Left lung (tissue), 10 donors: ENCODE results near the gene CSNK2B. TPM values are rescaled to one million over a fixed set of nuclear protein-coding genes. Genes with fewer than 3 reads are reported as not detected.
A peak's percentile ranks its signal among the peaks of the same experiment; 100 is the strongest.

Experiments
- ATAC-seq: fragments of 200-7000 bp; cut with Tn5 transposase; one replicate; pipeline ENCODE4 v1.9.1; 2020; ENCODE audit warnings: moderate library complexity
- DNase-seq, 4 donors: peaks; one replicate each; pipeline ENCODE4 v3.0.0-alpha.2; 2013 to 2020
- H3K27ac ChIP-seq, 2 donors: fragments of 200-600 bp; sonication (generic) in 1 of 2; one replicate each; pipeline versions ENCODE4 v1.5.0 to v1.8.0; 2020 to 2021
- H3K27me3 ChIP-seq, 2 donors: fragments of 200-600 bp; sonication (generic) in 1 of 2; one replicate each; pipeline versions ENCODE4 v1.5.0 to v1.8.0; 2020 to 2021
- H3K36me3 ChIP-seq, 2 donors: fragments of 200-600 bp; sonication (generic) in 1 of 2; one replicate each; pipeline versions ENCODE4 v1.5.0 to v1.8.0; 2020 to 2021
- H3K4me1 ChIP-seq, 2 donors: fragments of 200-600 bp; one replicate each; pipeline ENCODE4 v1.8.0; 2021
- H3K4me3 ChIP-seq, 2 donors: fragments of 200-600 bp; sonication (generic) in 1 of 2; one replicate each; pipeline versions ENCODE4 v1.5.0 to v1.8.0; 2020 to 2021; ENCODE audit warnings: mild to moderate bottlenecking in 1 of 2
- H3K9me3 ChIP-seq, 2 donors: fragments of 200-600 bp; sonication (generic) in 1 of 2; one replicate each; pipeline versions ENCODE4 v1.5.0 to v1.8.0; 2020 to 2021
- intact Hi-C, 2 donors: fragments of 100-400 bp; cut with DNase I; formaldehyde crosslinking; loops; one replicate each; pipeline versions ENCODE4 v1.11.2 to v1.14.2; 2022
- polyA plus RNA-seq, 6 donors: library from polyadenylated mRNA; unstranded; fragments of 120-200 nt; gene quantifications; one replicate each; pipeline ENCODE4 v1.2.1, GENCODE V29; 2013; ENCODE audit not compliant: insufficient read length in 6 of 6
- total RNA-seq, 2 donors: library from RNA; stranded (reverse); fragmentation: NEBNext Ultra II Directional; extraction: Animal tissue kit (Norgen Biotek cat#: 25700); gene quantifications; one replicate each; pipeline ENCODE4 v1.2.1, GENCODE V29; 2021
- TF ChIP-seq, protein P1 (sequence below), 2 donors: fragments of 200-600 bp; sonication (generic) in 1 of 2; IDR thresholded peaks; one replicate each; pipeline versions ENCODE4 v1.5.0 to v1.8.0; 2021; ENCODE audit warnings: antibody characterized with exemption in 2 of 2
- donor health status: DM: no; HTN: yes; CAD: no.
- donor health status: DM: no; HTN: no; CAD: no.

Gene CSNK2B
- total and polyA plus RNA-seq, 8 donors, result 96.6 to 210 (median 191) TPM

DNA sequence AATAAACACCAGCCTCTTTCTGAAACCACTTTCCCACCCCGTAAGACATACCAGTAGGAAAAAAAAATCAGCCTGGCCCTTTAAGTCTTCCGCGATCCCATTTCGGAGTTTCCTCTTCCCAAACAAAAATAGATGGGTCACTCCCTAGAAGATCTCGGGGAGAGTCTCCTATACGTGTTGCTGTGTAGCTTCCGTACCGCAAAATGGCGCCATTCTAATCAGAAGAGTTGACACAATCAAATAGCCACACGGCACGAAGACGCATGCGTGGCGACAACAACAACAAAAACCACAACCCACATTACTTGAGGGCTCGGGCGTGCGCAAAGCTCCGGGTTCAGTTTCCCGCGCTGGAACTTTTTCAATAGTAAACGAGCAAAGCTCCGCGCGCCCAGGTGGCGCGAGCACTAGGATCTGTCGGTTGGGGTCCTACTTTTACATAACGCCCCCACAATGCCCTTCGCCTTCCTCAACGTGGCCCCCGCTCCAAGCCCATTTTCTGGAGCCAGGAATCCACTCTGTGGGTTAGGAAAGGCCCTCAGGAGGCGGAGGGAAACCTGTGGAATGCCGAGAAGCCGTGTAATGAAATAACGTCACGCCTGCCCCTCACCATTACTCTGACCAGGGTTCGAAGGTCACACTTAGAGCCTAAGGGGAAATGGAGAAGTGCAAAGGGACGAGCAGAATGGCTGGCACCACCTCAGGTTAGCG lies 935 bp upstream of the CSNK2B start, which contains the start of gene GPANK1:
TSS of gene GPANK1 (minus strand) at position 208 of the 711 bp plus-strand sequence. CDS start 519 bp downstream, outside the sequence.
- ATAC-seq (peak; percentile 73), DNase-seq (peak; percentile 90 to 96 (median 94))
- Histone ChIP-seq H3K4me3 (peak within 1 kb of the TSS; percentile 57 to 66), H3K9me3 (no peaks in the 10 kb centered on the region), H3K27ac (peak within 1 kb of the TSS; percentile 93 to 94), H3K27me3 (no peaks in the 10 kb centered on the region), H3K36me3 (peaks cover 0 to 54% of the 10 kb centered on the region in 2 donors), H3K4me1 (peaks cover 19 to 60% of the 10 kb centered on the region in 2 donors)
- TF ChIP-seq, protein P1, sequence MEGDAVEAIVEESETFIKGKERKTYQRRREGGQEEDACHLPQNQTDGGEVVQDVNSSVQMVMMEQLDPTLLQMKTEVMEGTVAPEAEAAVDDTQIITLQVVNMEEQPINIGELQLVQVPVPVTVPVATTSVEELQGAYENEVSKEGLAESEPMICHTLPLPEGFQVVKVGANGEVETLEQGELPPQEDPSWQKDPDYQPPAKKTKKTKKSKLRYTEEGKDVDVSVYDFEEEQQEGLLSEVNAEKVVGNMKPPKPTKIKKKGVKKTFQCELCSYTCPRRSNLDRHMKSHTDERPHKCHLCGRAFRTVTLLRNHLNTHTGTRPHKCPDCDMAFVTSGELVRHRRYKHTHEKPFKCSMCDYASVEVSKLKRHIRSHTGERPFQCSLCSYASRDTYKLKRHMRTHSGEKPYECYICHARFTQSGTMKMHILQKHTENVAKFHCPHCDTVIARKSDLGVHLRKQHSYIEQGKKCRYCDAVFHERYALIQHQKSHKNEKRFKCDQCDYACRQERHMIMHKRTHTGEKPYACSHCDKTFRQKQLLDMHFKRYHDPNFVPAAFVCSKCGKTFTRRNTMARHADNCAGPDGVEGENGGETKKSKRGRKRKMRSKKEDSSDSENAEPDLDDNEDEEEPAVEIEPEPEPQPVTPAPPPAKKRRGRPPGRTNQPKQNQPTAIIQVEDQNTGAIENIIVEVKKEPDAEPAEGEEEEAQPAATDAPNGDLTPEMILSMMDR (IDR thresholded peaks at IDR 0.05), result no peak
- intact Hi-C loops, result no loop called here

DNA sequence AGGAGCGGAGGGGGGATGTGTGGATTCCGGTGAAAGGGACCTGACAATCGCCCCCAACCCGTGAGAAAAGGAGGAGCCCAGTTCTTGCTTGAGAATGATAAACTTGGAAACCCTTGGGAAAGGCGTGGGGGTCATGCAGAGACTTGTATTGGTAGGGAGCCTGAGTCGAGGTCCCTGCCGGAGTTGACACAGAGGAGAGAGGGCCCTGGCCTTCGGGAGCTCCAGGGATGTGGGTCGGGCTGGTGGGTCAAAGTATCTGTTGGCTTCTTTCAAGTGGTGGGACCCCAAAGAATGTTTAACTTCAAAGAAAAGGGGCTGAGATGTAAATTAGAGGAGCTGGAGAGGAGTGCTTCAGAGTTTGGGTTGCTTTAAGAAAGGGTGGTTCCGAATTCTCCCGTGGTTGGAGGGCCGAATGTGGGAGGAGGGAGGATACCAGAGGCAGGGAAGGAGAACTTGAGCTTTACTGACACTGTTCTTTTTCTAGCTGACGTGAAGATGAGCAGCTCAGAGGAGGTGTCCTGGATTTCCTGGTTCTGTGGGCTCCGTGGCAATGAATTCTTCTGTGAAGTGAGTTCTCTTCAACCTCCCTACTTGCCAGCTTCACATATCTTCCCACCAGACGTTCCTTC lies 571 bp downstream of the CSNK2B start:
- no peak for DNase-seq
- Histone ChIP-seq H3K4me3 (peak overlapping the region; percentile 57 to 66), H3K36me3 (peaks cover 0 to 69% of the 10 kb centered on the region in 2 donors)

DNA sequence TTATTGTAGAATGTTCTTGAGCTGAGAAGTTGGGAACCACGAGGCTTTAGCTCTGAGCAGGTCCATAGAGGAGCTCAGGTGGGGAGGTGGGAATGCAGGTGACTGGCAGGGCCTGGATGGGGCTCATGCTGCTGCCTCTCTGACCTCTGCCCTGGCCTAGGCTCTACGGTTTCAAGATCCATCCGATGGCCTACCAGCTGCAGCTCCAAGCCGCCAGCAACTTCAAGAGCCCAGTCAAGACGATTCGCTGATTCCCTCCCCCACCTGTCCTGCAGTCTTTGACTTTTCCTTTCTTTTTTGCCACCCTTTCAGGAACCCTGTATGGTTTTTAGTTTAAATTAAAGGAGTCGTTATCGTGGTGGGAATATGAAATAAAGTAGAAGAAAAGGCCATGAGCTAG lies 3.8 kb downstream of the CSNK2B start, which contains the start of gene LY6G5B:
TSS of gene LY6G5B (plus strand) at position 301 of the 400 bp plus-strand sequence. CDS start 975 bp downstream, outside the sequence.
- intact Hi-C loops, result loop anchor here in 1 of 2 donors (10.0 kb wide), 2 partner anchors 195 to 285 kb away; partner anchors contain the start of genes NELFE, NEU1 and SKIC2
- peaks cover 0 to 73% of the 10 kb centered on the region in 2 donors for H3K36me3 ChIP-seq
- TF ChIP-seq, protein P1 (IDR thresholded peaks at IDR 0.05), result no peak

More for the DNA sequence above, 571 bp downstream of the CSNK2B start:
- no peaks in the 10 kb centered on the region for H3K9me3 ChIP-seq
- H3K4me1 ChIP-seq, result peaks cover 19 to 51% of the 10 kb centered on the region in 2 donors
- intact Hi-C loops, result no loop called here
- H3K27ac ChIP-seq, result peak overlapping the region; percentile 93 to 94
- H3K27me3 ChIP-seq, result no peaks in the 10 kb centered on the region
- TF ChIP-seq, protein P1 (IDR thresholded peaks at IDR 0.05), result no peak
- ATAC-seq, result no peak

DNA sequence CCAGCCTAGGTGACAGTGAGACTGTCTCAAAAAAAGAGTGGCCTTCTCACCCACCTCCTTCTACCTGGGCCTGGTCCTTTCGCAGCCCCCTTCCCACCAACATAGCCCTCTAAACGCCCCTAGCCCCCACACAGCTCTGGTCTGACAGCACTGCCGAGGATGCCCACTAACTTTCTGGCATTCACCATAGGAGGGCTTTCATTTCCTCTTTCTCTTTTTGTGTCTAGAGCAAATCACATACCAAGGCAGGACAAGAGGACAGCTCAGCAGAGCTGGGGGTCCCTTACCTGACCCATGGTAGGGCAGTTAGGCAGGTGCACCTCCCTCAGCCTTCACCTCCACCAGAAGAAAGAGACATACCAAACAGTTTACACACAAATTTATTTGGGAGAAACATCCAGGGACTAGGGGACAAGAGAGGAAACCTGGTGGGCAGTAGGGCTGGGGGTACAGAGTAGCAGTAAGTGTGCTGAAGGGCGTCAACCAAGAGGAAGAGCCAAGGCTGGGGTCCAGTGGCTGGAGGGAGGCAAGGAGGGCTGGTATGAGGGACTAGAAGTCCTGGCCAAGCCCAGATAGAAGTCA lies 10.5 kb downstream of the CSNK2B start:
- Histone ChIP-seq H3K27me3 (no peaks in the 10 kb centered on the region), H3K4me1 (peaks cover 5 to 13% of the 10 kb centered on the region in 2 donors), H3K36me3 (peaks cover 0 to 27% of the 10 kb centered on the region in 2 donors), H3K9me3 (no peaks in the 10 kb centered on the region), H3K4me3 (no peak overlapping the region), H3K27ac (no peak overlapping the region)
- TF ChIP-seq, protein P1 (IDR thresholded peaks at IDR 0.05), result no peak
- intact Hi-C loops, result loop anchor here in 1 of 2 donors (10.0 kb wide), 2 partner anchors 188 to 278 kb away; partner anchors contain the start of genes NELFE, NEU1 and SKIC2
- ATAC-seq (no peak), DNase-seq (no peak)

More for the DNA sequence above, 3.8 kb downstream of the CSNK2B start, which contains the start of gene LY6G5B:
- Histone ChIP-seq H3K9me3 (no peaks in the 10 kb centered on the region), H3K4me1 (peaks cover 6 to 24% of the 10 kb centered on the region in 2 donors), H3K4me3 (no peak within 1 kb of the TSS), H3K27ac (no peak within 1 kb of the TSS), H3K27me3 (no peaks in the 10 kb centered on the region)
- ATAC-seq (no peak), DNase-seq (no peak)
